Bronchial epithelial cell (primary cell): ENCODE data around the gene SYT6. TPM values are rescaled to one million over a fixed set of nuclear protein-coding genes. Genes with fewer than 3 reads are reported as not detected.

Source experiments
- DNase-seq: peaks from one replicate; pipeline ENCODE4 v3.0.0-alpha.2; 2010; ENCODE audit warnings: low read depth
- FAIRE-seq: peaks from 2 replicates; lab custom pipeline; 2011; peaks lifted over from hg19 to GRCh38; lab: Jason Lieb, UNC
- H3K27me3 ChIP-seq: 2 replicates; pipeline ENCODE4 v1.5.1; 2011; ENCODE audit warnings: low read length; ENCODE audit not compliant: control insufficient read depth, insufficient read depth
- H3K36me3 ChIP-seq: 2 replicates; pipeline ENCODE4 v1.5.1; 2011; ENCODE audit warnings: low read length; ENCODE audit not compliant: control insufficient read depth, insufficient read depth
- H3K4me3 ChIP-seq: 2 replicates; pipeline ENCODE4 v1.5.1; 2011; ENCODE audit warnings: mild to moderate bottlenecking, low read depth, low read length, control low read depth
- total RNA-seq: library from RNA; depleted of rRNA; stranded (reverse); fragments of >200 nt; gene quantifications from 2 replicates; pipeline ENCODE4 v1.2.1, GENCODE V29; 2014
- TF ChIP-seq, protein P1 (sequence below): IDR thresholded peaks from 2 replicates; pipeline ENCODE4 v1.5.1; 2011; ENCODE audit warnings: mild to moderate bottlenecking, moderate library complexity, low read length, control low read depth, inconsistent platforms; ENCODE audit not compliant: insufficient read depth, severe bottlenecking

Gene SYT6
- total RNA-seq, 1 donor from 2014 or later: not detected

DNA sequence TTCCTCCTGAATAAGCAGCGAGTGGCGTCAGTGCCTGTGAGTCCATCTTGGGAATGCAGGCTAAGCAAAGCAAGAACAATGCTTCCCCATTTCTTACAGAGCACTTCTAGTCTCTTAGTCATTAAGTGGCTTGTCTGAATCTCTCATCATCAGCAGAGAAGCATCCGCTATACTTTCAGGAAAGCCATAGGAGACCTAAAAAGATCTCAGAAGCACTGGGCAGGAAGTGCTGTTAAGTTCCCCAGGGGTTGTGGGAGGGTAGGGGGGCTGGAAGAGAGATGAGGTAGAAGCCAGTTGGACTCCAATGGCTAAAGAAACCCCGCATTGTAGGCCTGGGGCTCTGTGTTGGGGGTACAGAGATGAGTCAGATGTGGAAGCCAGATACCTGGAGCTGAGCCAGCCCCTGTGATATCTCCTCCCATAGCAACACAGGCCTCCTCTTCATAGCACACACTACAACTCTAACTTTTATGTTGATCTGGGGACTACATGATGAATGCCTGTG is 44.9 kb downstream of the SYT6 start:
- TF ChIP-seq, protein P1, sequence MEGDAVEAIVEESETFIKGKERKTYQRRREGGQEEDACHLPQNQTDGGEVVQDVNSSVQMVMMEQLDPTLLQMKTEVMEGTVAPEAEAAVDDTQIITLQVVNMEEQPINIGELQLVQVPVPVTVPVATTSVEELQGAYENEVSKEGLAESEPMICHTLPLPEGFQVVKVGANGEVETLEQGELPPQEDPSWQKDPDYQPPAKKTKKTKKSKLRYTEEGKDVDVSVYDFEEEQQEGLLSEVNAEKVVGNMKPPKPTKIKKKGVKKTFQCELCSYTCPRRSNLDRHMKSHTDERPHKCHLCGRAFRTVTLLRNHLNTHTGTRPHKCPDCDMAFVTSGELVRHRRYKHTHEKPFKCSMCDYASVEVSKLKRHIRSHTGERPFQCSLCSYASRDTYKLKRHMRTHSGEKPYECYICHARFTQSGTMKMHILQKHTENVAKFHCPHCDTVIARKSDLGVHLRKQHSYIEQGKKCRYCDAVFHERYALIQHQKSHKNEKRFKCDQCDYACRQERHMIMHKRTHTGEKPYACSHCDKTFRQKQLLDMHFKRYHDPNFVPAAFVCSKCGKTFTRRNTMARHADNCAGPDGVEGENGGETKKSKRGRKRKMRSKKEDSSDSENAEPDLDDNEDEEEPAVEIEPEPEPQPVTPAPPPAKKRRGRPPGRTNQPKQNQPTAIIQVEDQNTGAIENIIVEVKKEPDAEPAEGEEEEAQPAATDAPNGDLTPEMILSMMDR: no peak
- Histone ChIP-seq H3K36me3 (no peaks in the 10 kb centered on the region), H3K4me3 (no peak overlapping the region), H3K27me3 (peaks cover 1% of the 10 kb centered on the region)
- no peak for FAIRE-seq
- DNase-seq: no peak

DNA sequence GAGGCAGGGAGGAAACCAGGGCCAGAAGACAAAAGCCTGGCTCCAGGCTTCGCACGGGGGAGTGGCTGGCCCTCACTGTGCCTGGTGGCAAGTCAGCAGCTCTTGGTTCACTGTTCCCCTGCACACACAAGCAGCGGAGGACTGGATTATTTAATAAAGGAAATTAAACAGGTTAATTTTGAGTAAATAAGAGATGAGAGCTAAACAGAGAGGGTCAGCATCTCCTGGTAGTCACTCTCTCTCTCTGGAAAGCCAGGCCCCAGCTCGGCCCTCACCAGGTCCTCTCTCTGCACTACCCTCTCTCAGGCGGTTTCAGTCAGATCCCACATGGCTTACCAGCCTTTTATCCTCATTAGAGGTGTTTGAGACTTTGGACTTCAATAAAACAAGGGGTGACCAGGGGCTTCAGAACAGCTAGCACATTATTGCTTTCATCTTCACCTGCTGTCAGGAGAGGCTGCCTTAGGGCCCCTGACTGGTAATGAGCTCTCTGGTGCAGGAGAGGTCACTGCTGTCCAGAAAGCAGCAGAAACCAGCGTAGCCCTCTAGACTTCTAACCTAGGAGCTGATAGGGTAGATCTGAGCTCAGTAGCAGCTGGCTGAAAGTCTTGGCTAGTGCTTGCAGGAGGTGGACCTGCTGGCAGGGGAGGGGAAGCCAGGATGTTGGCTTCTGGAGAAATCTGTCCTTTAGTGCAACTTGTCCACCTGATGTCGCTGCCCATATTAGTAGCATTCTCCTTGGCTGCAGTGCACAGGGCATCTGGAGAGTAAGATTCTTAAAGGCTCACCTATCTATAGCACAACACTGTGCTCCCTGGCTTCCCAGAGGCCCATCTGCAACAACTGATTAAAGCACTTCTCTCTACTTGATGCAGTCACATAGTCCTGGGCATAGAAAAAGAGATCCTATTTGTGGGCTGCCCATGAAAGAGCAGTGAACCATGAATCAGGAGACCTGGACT is 45.9 kb downstream of the SYT6 start:
- TF ChIP-seq, protein P1: no peak
- DNase-seq: no peak
- H3K4me3 ChIP-seq: no peak overlapping the region
- no peaks in the 10 kb centered on the region for H3K36me3 ChIP-seq
- FAIRE-seq: no peak
- H3K27me3 ChIP-seq: peaks cover 1% of the 10 kb centered on the region

DNA sequence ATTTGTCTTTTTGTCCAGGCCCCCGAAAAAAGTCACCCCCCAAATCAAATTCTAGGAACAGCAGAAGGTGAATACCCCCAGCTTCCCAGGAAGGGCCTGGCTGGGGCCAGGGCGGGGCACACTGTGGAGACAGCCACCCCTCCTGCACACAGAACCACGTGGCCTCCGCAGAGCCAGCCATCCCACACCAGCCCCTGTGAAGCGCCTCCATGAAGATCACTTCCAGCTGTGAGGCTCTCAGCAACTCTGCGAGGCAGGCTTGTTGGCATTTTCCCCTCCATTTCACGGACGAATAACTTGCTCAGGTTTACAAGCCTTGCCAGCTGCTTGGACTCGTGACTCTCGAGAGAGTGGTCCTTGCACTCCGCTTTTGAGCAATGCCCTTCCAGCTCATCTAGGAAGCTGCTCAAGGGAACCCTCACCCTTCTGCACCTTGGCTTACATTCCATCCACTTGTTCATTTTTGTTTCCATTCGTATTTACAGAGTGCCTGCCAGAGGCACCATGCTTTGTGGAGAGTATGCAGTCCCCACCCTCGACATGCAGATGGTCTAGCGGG is 48.2 kb downstream of the SYT6 start:
- TF ChIP-seq, protein P1: no peak
- Histone ChIP-seq H3K4me3 (no peak overlapping the region), H3K27me3 (peaks cover 1% of the 10 kb centered on the region), H3K36me3 (no peaks in the 10 kb centered on the region)
- FAIRE-seq (no peak), DNase-seq (no peak)

DNA sequence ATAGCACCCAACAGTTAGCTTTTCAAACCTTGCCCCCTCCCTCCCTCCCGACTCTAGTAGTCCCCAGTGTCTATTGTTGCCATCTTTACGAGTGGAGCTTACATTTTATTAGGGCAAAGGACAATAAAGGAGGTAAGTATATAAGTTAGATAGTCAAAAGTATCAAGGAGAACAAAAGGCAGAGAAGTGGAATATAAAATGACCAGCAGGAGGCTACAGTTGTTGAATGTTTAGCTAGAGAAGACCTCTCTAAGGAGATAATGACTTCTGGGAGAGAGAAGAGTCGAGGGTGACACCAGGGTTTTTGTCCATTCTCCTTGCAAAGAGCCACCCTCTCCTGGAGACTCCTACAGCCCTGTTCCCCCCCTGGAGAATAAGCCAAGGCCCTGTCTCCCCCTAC is 48.7 kb downstream of the SYT6 start:
- TF ChIP-seq, protein P1: no peak
- DNase-seq: no peak

DNA sequence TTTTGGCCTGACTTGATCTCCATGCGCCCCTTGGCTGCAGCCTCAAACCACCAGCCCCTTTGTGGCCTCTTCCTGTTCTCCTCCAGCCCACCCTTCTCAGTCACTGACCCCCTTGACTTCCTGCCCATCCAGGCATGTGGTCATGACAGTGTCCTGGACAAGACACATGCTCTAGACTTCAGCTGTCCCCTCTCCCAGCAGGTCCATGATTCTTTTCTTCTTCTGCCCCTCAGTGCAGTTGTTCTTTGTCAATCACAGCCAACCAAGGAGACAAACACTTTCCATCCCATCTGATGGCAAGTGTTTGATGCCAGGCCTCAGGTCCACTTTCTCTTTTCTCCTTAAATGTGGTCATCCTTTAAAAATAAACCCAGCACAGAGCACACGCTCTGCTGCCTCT is 49.7 kb downstream of the SYT6 start:
- H3K36me3 ChIP-seq: no peaks in the 10 kb centered on the region
- FAIRE-seq: no peak
- no peak for DNase-seq
- H3K4me3 ChIP-seq: no peak overlapping the region
- TF ChIP-seq, protein P1: no peak
- no peaks in the 10 kb centered on the region for H3K27me3 ChIP-seq

More for the DNA sequence above, 48.7 kb downstream of the SYT6 start:
- Histone ChIP-seq H3K36me3 (no peaks in the 10 kb centered on the region), H3K27me3 (peaks cover 1% of the 10 kb centered on the region), H3K4me3 (no peak overlapping the region)
- FAIRE-seq: no peak
